Memory B cell (primary cell): ENCODE measurements around the gene SBK1.

Source experiments
- ATAC-seq: fragments of 150-1000 bp; cut with Tn5 transposase; 2 replicates; pipeline ENCODE4 v1.10.0; 2021; ENCODE audit warnings: low read depth, mild to moderate bottlenecking, moderate library complexity
- DNase-seq, 2 donors: peaks; one replicate each; pipeline ENCODE4 v3.0.0; 2022; ENCODE audit warnings: low spot score in 2 of 2
- H3K27ac Mint-ChIP-seq: one replicate; pipeline ENCODE4 v1.8.0; 2022; ENCODE audit warnings: mild to moderate bottlenecking, moderate library complexity, mixed read lengths
- H3K27me3 Mint-ChIP-seq: one replicate; pipeline ENCODE4 v1.8.0; 2022; ENCODE audit warnings: mixed read lengths
- H3K36me3 Mint-ChIP-seq: one replicate; pipeline ENCODE4 v1.8.0; 2022; ENCODE audit warnings: mild to moderate bottlenecking, mixed read lengths
- H3K4me1 Mint-ChIP-seq: one replicate; pipeline ENCODE4 v1.8.0; 2022; ENCODE audit warnings: mixed read lengths
- H3K4me3 Mint-ChIP-seq: one replicate; pipeline ENCODE4 v1.8.0; 2022; ENCODE audit warnings: mild to moderate bottlenecking, moderate library complexity, mixed read lengths
- H3K9me3 Mint-ChIP-seq: one replicate; pipeline ENCODE4 v1.8.0; 2022; ENCODE audit warnings: mixed read lengths

Gene SBK1

GRCh38 chr16:28307936-28308335 lies 15.6 kb downstream of the SBK1 start:
- peaks cover 2% of the 10 kb centered on the region for H3K27me3 Mint-ChIP-seq
- H3K4me3 Mint-ChIP-seq: no peak overlapping the region
- no peaks in the 10 kb centered on the region for H3K9me3 Mint-ChIP-seq
- peaks cover 11% of the 10 kb centered on the region for H3K4me1 Mint-ChIP-seq
- H3K36me3 Mint-ChIP-seq: no peaks in the 10 kb centered on the region
- ATAC-seq: no peak
- H3K27ac Mint-ChIP-seq: no peak overlapping the region
- no peak for DNase-seq

- DNase-seq: no peak
- Mint-ChIP-seq H3K4me3 (peak overlapping the region; percentile 21), H3K27me3 (peaks cover 1% of the 10 kb centered on the region), H3K9me3 (no peaks in the 10 kb centered on the region), H3K36me3 (no peaks in the 10 kb centered on the region), H3K27ac (peak overlapping the region; percentile 50), H3K4me1 (peaks cover 11% of the 10 kb centered on the region)
- no peak for ATAC-seq
These were observed 16.7 kb downstream of the SBK1 start for GRCh38 chr16:28308794-28309584.

- Mint-ChIP-seq H3K4me1 (peaks cover 11% of the 10 kb centered on the region), H3K27ac (peak overlapping the region; percentile 50), H3K9me3 (no peaks in the 10 kb centered on the region), H3K4me3 (peak overlapping the region; percentile 57), H3K36me3 (no peaks in the 10 kb centered on the region), H3K27me3 (peaks cover 1% of the 10 kb centered on the region)
- DNase-seq (peak in 1 of 2 donors; percentile 35), ATAC-seq (peak; percentile 86)
These were observed 17.5 kb downstream of the SBK1 start for GRCh38 chr16:28309811-28310311.

- no peak overlapping the region for H3K27ac Mint-ChIP-seq
- peaks cover 11% of the 10 kb centered on the region for H3K4me1 Mint-ChIP-seq
- H3K4me3 Mint-ChIP-seq: no peak overlapping the region
- peaks cover 3% of the 10 kb centered on the region for H3K27me3 Mint-ChIP-seq
- H3K36me3 Mint-ChIP-seq: no peaks in the 10 kb centered on the region
- DNase-seq (no peak), ATAC-seq (no peak)
- H3K9me3 Mint-ChIP-seq: no peaks in the 10 kb centered on the region
These were observed 18.5 kb downstream of the SBK1 start for GRCh38 chr16:28310796-28311195.

GRCh38 chr16:28311413-28311812 lies 19.1 kb downstream of the SBK1 start:
- Mint-ChIP-seq H3K4me3 (no peak overlapping the region), H3K9me3 (no peaks in the 10 kb centered on the region), H3K4me1 (peaks cover 11% of the 10 kb centered on the region), H3K27me3 (peaks cover 3% of the 10 kb centered on the region), H3K36me3 (no peaks in the 10 kb centered on the region), H3K27ac (no peak overlapping the region)
- no peak for DNase-seq
- no peak for ATAC-seq

- H3K36me3 Mint-ChIP-seq: no peaks in the 10 kb centered on the region
- H3K27me3 Mint-ChIP-seq: peaks cover 3% of the 10 kb centered on the region
- H3K27ac Mint-ChIP-seq: no peak overlapping the region
- no peak overlapping the region for H3K4me3 Mint-ChIP-seq
- no peaks in the 10 kb centered on the region for H3K9me3 Mint-ChIP-seq
- DNase-seq (no peak), ATAC-seq (no peak)
- H3K4me1 Mint-ChIP-seq: peaks cover 12% of the 10 kb centered on the region
These were observed 19.6 kb downstream of the SBK1 start for GRCh38 chr16:28311913-28312312.

GRCh38 chr16:28312327-28312726 lies 20.0 kb downstream of the SBK1 start:
- no peak overlapping the region for H3K27ac Mint-ChIP-seq
- H3K9me3 Mint-ChIP-seq: no peaks in the 10 kb centered on the region
- no peak overlapping the region for H3K4me3 Mint-ChIP-seq
- ATAC-seq: no peak
- H3K4me1 Mint-ChIP-seq: peaks cover 14% of the 10 kb centered on the region
- no peaks in the 10 kb centered on the region for H3K36me3 Mint-ChIP-seq
- DNase-seq: no peak
- H3K27me3 Mint-ChIP-seq: peaks cover 3% of the 10 kb centered on the region

- no peak overlapping the region for H3K4me3 Mint-ChIP-seq
- H3K9me3 Mint-ChIP-seq: no peaks in the 10 kb centered on the region
- DNase-seq (no peak), ATAC-seq (no peak)
- H3K27ac Mint-ChIP-seq: no peak overlapping the region
- no peaks in the 10 kb centered on the region for H3K36me3 Mint-ChIP-seq
- H3K4me1 Mint-ChIP-seq: peaks cover 14% of the 10 kb centered on the region
- H3K27me3 Mint-ChIP-seq: peaks cover 3% of the 10 kb centered on the region
These were observed 21.3 kb downstream of the SBK1 start for GRCh38 chr16:28313587-28313986.

- H3K4me1 Mint-ChIP-seq: peaks cover 5% of the 10 kb centered on the region
- ATAC-seq (no peak), DNase-seq (no peak)
- H3K9me3 Mint-ChIP-seq: no peaks in the 10 kb centered on the region
- no peak overlapping the region for H3K4me3 Mint-ChIP-seq
- no peaks in the 10 kb centered on the region for H3K36me3 Mint-ChIP-seq
- peaks cover 3% of the 10 kb centered on the region for H3K27me3 Mint-ChIP-seq
- H3K27ac Mint-ChIP-seq: no peak overlapping the region
These were observed 23.7 kb downstream of the SBK1 start for GRCh38 chr16:28316054-28316453.

GRCh38 chr16:28317040-28317880 lies 24.9 kb downstream of the SBK1 start:
- no peak overlapping the region for H3K4me3 Mint-ChIP-seq
- no peaks in the 10 kb centered on the region for H3K36me3 Mint-ChIP-seq
- peaks cover 3% of the 10 kb centered on the region for H3K27me3 Mint-ChIP-seq
- H3K9me3 Mint-ChIP-seq: no peaks in the 10 kb centered on the region
- no peak overlapping the region for H3K27ac Mint-ChIP-seq
- DNase-seq (peak; percentile 69 to 81), ATAC-seq (peak; percentile 72)
- H3K4me1 Mint-ChIP-seq: peaks cover 3% of the 10 kb centered on the region

GRCh38 chr16:28318042-28318744 lies 25.9 kb downstream of the SBK1 start:
- H3K4me3 Mint-ChIP-seq: no peak overlapping the region

GRCh38 chr16:28319476-28320022 lies 27.2 kb downstream of the SBK1 start:
- H3K4me1 Mint-ChIP-seq: peaks cover 3% of the 10 kb centered on the region
- no peaks in the 10 kb centered on the region for H3K36me3 Mint-ChIP-seq
- DNase-seq (no peak), ATAC-seq (no peak)
- H3K27ac Mint-ChIP-seq: no peak overlapping the region
- H3K9me3 Mint-ChIP-seq: no peaks in the 10 kb centered on the region
- no peak overlapping the region for H3K4me3 Mint-ChIP-seq
- peaks cover 2% of the 10 kb centered on the region for H3K27me3 Mint-ChIP-seq

More at GRCh38 chr16:28318042-28318744, 25.9 kb downstream of the SBK1 start:
- Mint-ChIP-seq H3K9me3 (no peaks in the 10 kb centered on the region), H3K27ac (no peak overlapping the region), H3K4me1 (peaks cover 3% of the 10 kb centered on the region), H3K27me3 (peaks cover 2% of the 10 kb centered on the region), H3K36me3 (no peaks in the 10 kb centered on the region)
- ATAC-seq (no peak), DNase-seq (no peak)

- Mint-ChIP-seq H3K4me1 (peaks cover 3% of the 10 kb centered on the region), H3K9me3 (no peaks in the 10 kb centered on the region), H3K4me3 (no peak overlapping the region), H3K36me3 (no peaks in the 10 kb centered on the region), H3K27me3 (peaks cover 1% of the 10 kb centered on the region), H3K27ac (no peak overlapping the region)
- DNase-seq (no peak), ATAC-seq (no peak)
These were observed 27.8 kb downstream of the SBK1 start for GRCh38 chr16:28320023-28320561.
